PC-3 (cell line): ENCODE data around the gene PPARD.

Experiments
- CTCF ChIP-seq: fragments of 300-600 bp; sonication (generic); conservative IDR thresholded peaks from 2 replicates; pipeline ENCODE4 v1.5.1; 2017; ENCODE audit warnings: antibody characterized with exemption, low read depth, mild to moderate bottlenecking, low read length
- EZH2 ChIP-seq: fragments of 300-600 bp; sonication (generic); IDR thresholded peaks from one replicate; pipeline ENCODE4 v1.6.1; 2017; ENCODE audit warnings: antibody characterized with exemption, mild to moderate bottlenecking, low read length; ENCODE audit not compliant: unreplicated experiment
- EZH2phosphoT487 ChIP-seq: fragments of 300-600 bp; sonication (generic); IDR thresholded peaks from 2 replicates; pipeline ENCODE4 v1.6.1; 2018; ENCODE audit warnings: mild to moderate bottlenecking, antibody characterized with exemption, low read length, borderline replicate concordance

GRCh38 chr6:35297601-35298481 lies 44.5 kb upstream of the PPARD start, which contains the start of gene DEF6:
- TF ChIP-seq CTCF (peak; percentile 96), EZH2 (no peak), EZH2phosphoT487 (no peak)
